ENCODE results near the gene PPARGC1A.

PPARGC1A gene

GRCh38 chr4:23747281-23747735 is 142.5 kb downstream of the PPARGC1A start:
- in situ Hi-C loops (cut with HindIII; ENCODE audit: low pct_ligation_motif_present, low sequenced_read_pairs): no loop called here
- TF ChIP-seq, protein P1, sequence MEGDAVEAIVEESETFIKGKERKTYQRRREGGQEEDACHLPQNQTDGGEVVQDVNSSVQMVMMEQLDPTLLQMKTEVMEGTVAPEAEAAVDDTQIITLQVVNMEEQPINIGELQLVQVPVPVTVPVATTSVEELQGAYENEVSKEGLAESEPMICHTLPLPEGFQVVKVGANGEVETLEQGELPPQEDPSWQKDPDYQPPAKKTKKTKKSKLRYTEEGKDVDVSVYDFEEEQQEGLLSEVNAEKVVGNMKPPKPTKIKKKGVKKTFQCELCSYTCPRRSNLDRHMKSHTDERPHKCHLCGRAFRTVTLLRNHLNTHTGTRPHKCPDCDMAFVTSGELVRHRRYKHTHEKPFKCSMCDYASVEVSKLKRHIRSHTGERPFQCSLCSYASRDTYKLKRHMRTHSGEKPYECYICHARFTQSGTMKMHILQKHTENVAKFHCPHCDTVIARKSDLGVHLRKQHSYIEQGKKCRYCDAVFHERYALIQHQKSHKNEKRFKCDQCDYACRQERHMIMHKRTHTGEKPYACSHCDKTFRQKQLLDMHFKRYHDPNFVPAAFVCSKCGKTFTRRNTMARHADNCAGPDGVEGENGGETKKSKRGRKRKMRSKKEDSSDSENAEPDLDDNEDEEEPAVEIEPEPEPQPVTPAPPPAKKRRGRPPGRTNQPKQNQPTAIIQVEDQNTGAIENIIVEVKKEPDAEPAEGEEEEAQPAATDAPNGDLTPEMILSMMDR (IDR thresholded peaks at IDR 0.05; ENCODE audit: low read depth, low read length, missing control alignments): no peak
- Histone ChIP-seq H3K27ac (no peak overlapping the region), H3K36me3 (replicated peaks) (no peaks in the 10 kb centered on the region), H3K27me3 (replicated peaks) (no peaks in the 10 kb centered on the region), H3K4me3 (ENCODE audit: low read depth, low read length) (no peak overlapping the region)
- no peak for DNase-seq

- no peaks in the 10 kb centered on the region for H3K36me3 ChIP-seq (replicated peaks)
- in situ Hi-C loops (cut with HindIII; ENCODE audit: low pct_ligation_motif_present, low sequenced_read_pairs): no loop called here
- no peak overlapping the region for H3K27ac ChIP-seq
- H3K4me3 ChIP-seq (ENCODE audit: low read depth, low read length): no peak overlapping the region
- no peak for DNase-seq
- H3K27me3 ChIP-seq (replicated peaks): no peaks in the 10 kb centered on the region
- TF ChIP-seq, protein P1 (IDR thresholded peaks at IDR 0.05; ENCODE audit: low read depth, low read length, missing control alignments): no peak
Measured at GRCh38 chr4:23746672-23747071, 143.2 kb downstream of the PPARGC1A start.

DNA sequence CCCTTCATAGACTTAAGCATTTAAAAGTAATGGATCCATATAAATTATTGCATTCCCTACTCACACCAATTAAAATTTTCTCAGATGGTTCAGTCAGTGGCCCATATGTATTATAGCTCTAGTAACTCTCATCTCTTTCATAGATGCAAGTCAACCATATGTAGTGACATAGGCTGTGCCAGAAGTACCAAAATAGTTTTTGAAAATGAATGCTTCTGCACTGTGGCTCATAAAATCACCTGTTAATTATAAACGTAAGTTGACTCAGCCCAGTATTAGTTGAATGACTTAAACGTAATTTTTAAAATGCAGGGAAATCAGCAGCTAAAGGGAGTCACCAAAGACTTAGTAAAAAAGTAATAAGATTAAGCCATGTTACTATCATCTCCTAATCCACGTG is 143.8 kb downstream of the PPARGC1A start:
- no peak overlapping the region for H3K27ac ChIP-seq
- H3K4me3 ChIP-seq (ENCODE audit: low read depth, low read length): no peak overlapping the region
- H3K27me3 ChIP-seq (replicated peaks): no peaks in the 10 kb centered on the region
- TF ChIP-seq, protein P1 (IDR thresholded peaks at IDR 0.05; ENCODE audit: low read depth, low read length, missing control alignments): no peak
- no peaks in the 10 kb centered on the region for H3K36me3 ChIP-seq (replicated peaks)
- DNase-seq: no peak
- in situ Hi-C loops (cut with HindIII; ENCODE audit: low pct_ligation_motif_present, low sequenced_read_pairs): no loop called here

DNA sequence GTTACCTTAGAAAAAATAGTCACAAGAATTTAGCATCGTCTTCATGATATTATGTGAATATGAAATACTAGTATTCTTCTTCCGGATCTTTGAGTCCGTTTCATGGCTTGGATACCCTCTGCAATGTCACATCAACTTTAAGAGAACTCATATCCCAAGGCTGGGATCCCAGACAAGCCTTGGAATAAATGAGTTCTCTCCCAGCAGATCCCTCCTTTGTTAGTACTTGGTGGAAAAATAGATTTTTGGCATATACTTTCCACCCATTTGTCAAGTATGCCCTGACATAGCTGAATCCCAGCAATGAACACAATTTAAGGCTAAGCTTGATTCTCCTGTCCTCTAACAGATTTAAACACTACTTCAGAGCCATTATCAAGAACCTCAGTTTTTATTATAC is 144.5 kb downstream of the PPARGC1A start:
- in situ Hi-C loops (cut with HindIII; ENCODE audit: low pct_ligation_motif_present, low sequenced_read_pairs): no loop called here
- H3K27me3 ChIP-seq (replicated peaks): no peaks in the 10 kb centered on the region
- no peak overlapping the region for H3K27ac ChIP-seq
- H3K36me3 ChIP-seq (replicated peaks): no peaks in the 10 kb centered on the region
- no peak for DNase-seq
- TF ChIP-seq, protein P1 (IDR thresholded peaks at IDR 0.05; ENCODE audit: low read depth, low read length, missing control alignments): no peak
- no peak overlapping the region for H3K4me3 ChIP-seq (ENCODE audit: low read depth, low read length)
